ENCODE data around the gene KCNMA1.

KCNMA1 gene

DNA sequence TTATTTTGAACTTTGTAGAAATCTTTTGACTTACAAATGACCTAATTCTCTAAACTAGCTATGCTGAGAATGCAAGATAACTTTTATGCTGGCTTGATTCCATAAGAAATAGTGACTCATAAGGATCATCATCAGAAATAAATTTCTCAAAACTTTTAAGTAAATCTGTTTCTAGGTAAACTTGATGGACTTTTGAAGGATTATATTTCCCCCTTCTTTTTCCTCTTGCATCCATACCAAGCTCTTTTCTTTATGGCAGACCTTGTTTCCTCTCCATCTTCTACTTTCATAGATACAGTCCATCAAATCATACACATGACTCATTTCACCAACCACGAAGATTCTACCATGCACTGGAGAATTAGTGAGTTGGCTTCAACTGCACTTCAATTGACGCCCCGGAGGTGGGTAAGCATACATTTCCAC lies 336.3 kb downstream of the KCNMA1 start:
- Histone ChIP-seq H3K4me3 (ENCODE audit: low read length) (no peak overlapping the region), H3K4me1 (ENCODE audit: insufficient read depth, low read length) (no peaks in the 10 kb centered on the region), H3K27ac (ENCODE audit: low read depth, low read length) (no peak overlapping the region), H3K9me3 (ENCODE audit: insufficient read depth, low read depth, low read length) (no peaks in the 10 kb centered on the region; the same call in 1 of the 2 replicates), H3K9ac (ENCODE audit: low read depth, low read length) (no peak overlapping the region), H3K36me3 (ENCODE audit: insufficient read depth, low read length) (no peaks in the 10 kb centered on the region), H3K27me3 (ENCODE audit: insufficient read depth, low read length) (no peaks in the 10 kb centered on the region; the same call in 1 of the 2 replicates)
- 88% methylated on average over 3 of the region's 3 CpGs for WGBS

DNA sequence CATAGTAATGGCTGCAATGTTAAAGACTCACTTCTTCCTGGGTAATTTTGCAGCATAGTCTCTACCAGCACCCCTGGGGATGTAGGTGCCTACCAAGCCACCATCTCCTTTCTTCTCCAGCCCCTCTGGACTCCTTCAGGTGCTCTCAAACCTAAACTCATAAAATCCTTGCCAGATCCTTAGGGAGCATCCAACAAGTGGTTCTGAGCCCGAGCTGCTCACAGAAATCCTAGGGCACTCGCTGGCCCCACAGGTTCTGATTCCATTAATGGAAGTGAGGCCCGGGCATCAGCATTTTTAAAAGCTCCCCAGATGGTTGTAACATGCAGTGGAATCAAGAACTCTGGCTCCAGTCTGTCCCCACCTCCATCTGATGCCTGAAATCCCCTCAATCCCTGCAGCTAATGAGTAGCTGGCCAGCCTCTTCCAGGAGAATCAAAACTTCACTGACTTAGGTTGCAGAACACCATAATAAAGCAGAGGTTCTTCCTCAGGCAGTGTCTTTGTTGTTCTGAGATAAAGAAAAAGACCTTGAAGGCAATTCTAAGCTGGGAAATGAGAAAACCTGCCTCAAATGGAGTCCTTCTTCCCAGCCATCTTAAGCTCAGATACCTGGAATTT lies 336.8 kb downstream of the KCNMA1 start:
- H3K27ac ChIP-seq (ENCODE audit: low read depth, low read length): no peak overlapping the region
- no peak overlapping the region for H3K9ac ChIP-seq (ENCODE audit: low read depth, low read length)
- no peaks in the 10 kb centered on the region for H3K4me1 ChIP-seq (ENCODE audit: insufficient read depth, low read length)
- H3K36me3 ChIP-seq (ENCODE audit: insufficient read depth, low read length): no peaks in the 10 kb centered on the region
- no peaks in the 10 kb centered on the region; the same call in 1 of the 2 replicates for H3K9me3 ChIP-seq (ENCODE audit: insufficient read depth, low read depth, low read length)
- whole genome bisulfite sequencing: 88% methylated on average over 3 of the region's 3 CpGs
- no peak overlapping the region for H3K4me3 ChIP-seq (ENCODE audit: low read length)
- H3K27me3 ChIP-seq (ENCODE audit: insufficient read depth, low read length): no peaks in the 10 kb centered on the region; the same call in 1 of the 2 replicates

DNA sequence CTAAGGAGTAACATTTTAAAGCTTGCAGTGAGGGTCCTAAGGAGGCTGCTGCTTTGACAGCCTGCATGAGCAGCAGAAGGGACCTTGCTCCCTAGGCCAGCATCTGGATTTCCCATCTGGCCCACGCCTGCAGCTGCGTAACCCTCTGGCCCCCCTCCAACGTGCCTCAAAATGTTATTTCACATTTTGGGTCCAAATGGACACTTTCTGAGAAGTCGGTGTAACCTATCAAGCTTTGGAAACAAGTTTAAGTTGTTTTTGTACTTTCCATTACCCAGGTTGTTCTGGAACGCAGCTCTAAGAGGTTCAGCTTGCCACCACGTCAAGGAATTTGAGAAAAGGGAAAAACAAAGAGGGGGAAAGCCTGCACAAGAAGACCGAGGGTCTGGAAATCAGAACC lies 338.3 kb downstream of the KCNMA1 start:
- H3K27ac ChIP-seq (ENCODE audit: low read depth, low read length): no peak overlapping the region
- no peak overlapping the region for H3K9ac ChIP-seq (ENCODE audit: low read depth, low read length)
- no peak overlapping the region for H3K4me3 ChIP-seq (ENCODE audit: low read length)
- 93% methylated on average over 7 of the region's 7 CpGs for WGBS
- H3K4me1 ChIP-seq (ENCODE audit: insufficient read depth, low read length): no peaks in the 10 kb centered on the region
- no peaks in the 10 kb centered on the region; the same call in 1 of the 2 replicates for H3K9me3 ChIP-seq (ENCODE audit: insufficient read depth, low read depth, low read length)
- H3K36me3 ChIP-seq (ENCODE audit: insufficient read depth, low read length): no peaks in the 10 kb centered on the region
- no peaks in the 10 kb centered on the region; the same call in 1 of the 2 replicates for H3K27me3 ChIP-seq (ENCODE audit: insufficient read depth, low read length)

DNA sequence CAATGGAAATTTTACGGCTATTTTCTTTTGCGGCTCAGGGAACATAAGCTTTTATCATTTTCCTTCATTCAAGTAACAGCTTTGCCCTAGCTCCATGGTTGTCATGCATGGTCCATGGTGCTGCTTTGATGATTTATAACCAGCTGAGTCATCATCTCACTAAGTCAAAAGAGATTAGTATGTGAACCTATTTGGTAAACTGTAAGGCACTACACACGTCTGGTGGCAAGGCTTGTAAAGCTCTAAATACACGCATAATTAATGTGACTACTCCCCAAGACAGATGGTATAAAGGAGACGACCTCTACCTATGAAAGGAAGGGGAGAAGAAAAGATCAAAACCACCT lies 340.2 kb downstream of the KCNMA1 start:
- Histone ChIP-seq H3K27ac (ENCODE audit: low read depth, low read length) (no peak overlapping the region), H3K4me3 (ENCODE audit: low read length) (no peak overlapping the region), H3K36me3 (ENCODE audit: insufficient read depth, low read length) (no peaks in the 10 kb centered on the region), H3K9me3 (ENCODE audit: insufficient read depth, low read depth, low read length) (no peaks in the 10 kb centered on the region), H3K27me3 (ENCODE audit: insufficient read depth, low read length) (no peaks in the 10 kb centered on the region; the same call in 1 of the 2 replicates), H3K4me1 (ENCODE audit: insufficient read depth, low read length) (no peaks in the 10 kb centered on the region), H3K9ac (ENCODE audit: low read depth, low read length) (no peak overlapping the region)
- WGBS: 80% methylated on average over 4 of the region's 5 CpGs

DNA sequence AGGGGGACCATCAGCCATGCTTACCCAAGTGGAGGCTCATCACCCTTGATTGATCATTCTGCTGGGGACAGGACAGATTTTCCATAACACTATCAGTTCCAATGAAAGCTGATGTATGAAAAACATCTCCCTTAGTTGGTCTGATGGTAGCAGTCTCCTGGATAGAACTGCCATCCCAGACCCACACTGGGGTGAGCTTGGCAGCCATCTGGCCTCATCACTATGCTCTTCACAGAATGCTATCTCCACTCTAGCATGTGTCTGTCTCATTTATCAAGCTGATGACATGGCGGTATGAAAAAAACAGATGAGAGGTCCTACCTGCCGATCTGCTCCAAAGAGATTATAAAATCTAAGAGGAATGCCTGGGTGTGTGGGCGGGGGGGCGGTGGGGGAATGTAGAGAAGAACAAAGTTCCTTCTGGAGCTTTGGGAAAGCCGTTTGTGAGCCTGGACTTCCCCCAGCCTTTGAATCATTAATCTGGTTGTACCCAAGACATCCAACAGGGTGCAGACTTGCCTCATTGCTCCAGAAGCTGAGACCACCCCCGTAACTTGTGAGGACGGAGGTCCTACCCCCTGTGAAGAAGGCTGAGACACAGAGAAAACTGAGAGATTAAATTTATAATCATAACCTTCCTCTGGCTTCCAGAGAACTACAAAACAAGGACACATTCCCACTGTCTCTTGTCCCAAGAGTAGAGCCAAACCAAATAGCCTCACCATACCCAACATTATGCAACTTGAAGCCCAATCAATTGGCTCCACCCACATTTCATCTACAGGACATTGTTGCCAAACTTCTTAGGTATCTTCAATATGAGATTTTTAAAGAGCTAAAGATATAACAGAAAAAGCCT lies 340.8 kb downstream of the KCNMA1 start:
- H3K27ac ChIP-seq (ENCODE audit: low read depth, low read length): no peak overlapping the region
- H3K9ac ChIP-seq (ENCODE audit: low read depth, low read length): no peak overlapping the region
- no peak overlapping the region for H3K4me3 ChIP-seq (ENCODE audit: low read length)
- 79% methylated on average over 7 of the region's 7 CpGs for WGBS
- no peaks in the 10 kb centered on the region for H3K9me3 ChIP-seq (ENCODE audit: insufficient read depth, low read depth, low read length)
- H3K4me1 ChIP-seq (ENCODE audit: insufficient read depth, low read length): peaks cover 4% of the 10 kb centered on the region; the same call in 1 of the 2 replicates
- no peaks in the 10 kb centered on the region; the same call in 1 of the 2 replicates for H3K27me3 ChIP-seq (ENCODE audit: insufficient read depth, low read length)
- no peaks in the 10 kb centered on the region for H3K36me3 ChIP-seq (ENCODE audit: insufficient read depth, low read length)

DNA sequence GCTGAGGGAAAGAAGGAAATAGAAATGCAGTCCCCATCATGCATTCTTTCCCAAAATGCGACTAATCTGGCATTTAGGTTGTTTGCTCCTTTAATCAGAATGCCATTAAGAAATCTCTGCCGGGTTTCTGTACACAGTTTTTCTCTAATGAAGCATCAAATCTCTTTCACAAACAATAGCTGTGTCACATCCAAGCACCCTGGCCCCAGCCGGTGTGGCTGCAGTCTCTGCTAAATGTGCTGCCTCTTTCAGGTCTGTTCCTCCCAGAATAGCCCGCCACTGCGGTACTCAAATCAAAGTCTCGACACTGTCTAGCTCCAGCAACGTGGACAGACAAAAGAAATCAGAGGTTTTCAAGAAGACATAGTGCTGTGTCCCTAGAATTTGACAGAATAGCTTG lies 343.8 kb downstream of the KCNMA1 start:
- no peak overlapping the region for H3K4me3 ChIP-seq (ENCODE audit: low read length)
- no peak overlapping the region for H3K9ac ChIP-seq (ENCODE audit: low read depth, low read length)
- no peak overlapping the region for H3K27ac ChIP-seq (ENCODE audit: low read depth, low read length)
- no peaks in the 10 kb centered on the region for H3K27me3 ChIP-seq (ENCODE audit: insufficient read depth, low read length)
- no peaks in the 10 kb centered on the region for H3K36me3 ChIP-seq (ENCODE audit: insufficient read depth, low read length)
- H3K9me3 ChIP-seq (ENCODE audit: insufficient read depth, low read depth, low read length): no peaks in the 10 kb centered on the region
- peaks cover 29% of the 10 kb centered on the region for H3K4me1 ChIP-seq (ENCODE audit: insufficient read depth, low read length)
- WGBS: 92% methylated on average over 7 of the region's 7 CpGs

DNA sequence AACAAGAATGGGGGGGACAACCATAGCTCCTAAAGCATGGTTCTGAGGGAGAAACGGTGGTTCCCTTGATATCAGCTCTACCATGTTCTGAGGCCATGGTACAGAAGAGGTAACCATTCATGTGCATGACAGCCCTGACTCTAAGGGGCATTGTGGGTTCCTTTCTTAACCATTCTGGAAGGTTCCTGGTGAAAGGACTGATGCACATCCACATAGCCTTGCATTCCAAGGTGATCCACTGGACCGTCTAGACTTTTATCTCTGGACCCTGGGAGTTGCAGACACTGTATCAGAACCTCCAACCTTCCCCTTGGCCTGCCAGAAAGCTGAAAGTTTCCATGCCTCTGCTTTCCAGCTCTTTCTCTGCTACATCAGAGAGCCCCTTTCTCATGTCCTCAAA lies 344.3 kb downstream of the KCNMA1 start:
- WGBS: 95% methylated on average over 2 of the region's 2 CpGs
- H3K4me1 ChIP-seq (ENCODE audit: insufficient read depth, low read length): peaks cover 31% of the 10 kb centered on the region
- H3K27me3 ChIP-seq (ENCODE audit: insufficient read depth, low read length): no peaks in the 10 kb centered on the region
- no peaks in the 10 kb centered on the region for H3K36me3 ChIP-seq (ENCODE audit: insufficient read depth, low read length)
- no peak overlapping the region for H3K9ac ChIP-seq (ENCODE audit: low read depth, low read length)
- H3K27ac ChIP-seq (ENCODE audit: low read depth, low read length): no peak overlapping the region
- no peaks in the 10 kb centered on the region for H3K9me3 ChIP-seq (ENCODE audit: insufficient read depth, low read depth, low read length)
- no peak overlapping the region for H3K4me3 ChIP-seq (ENCODE audit: low read length)

DNA sequence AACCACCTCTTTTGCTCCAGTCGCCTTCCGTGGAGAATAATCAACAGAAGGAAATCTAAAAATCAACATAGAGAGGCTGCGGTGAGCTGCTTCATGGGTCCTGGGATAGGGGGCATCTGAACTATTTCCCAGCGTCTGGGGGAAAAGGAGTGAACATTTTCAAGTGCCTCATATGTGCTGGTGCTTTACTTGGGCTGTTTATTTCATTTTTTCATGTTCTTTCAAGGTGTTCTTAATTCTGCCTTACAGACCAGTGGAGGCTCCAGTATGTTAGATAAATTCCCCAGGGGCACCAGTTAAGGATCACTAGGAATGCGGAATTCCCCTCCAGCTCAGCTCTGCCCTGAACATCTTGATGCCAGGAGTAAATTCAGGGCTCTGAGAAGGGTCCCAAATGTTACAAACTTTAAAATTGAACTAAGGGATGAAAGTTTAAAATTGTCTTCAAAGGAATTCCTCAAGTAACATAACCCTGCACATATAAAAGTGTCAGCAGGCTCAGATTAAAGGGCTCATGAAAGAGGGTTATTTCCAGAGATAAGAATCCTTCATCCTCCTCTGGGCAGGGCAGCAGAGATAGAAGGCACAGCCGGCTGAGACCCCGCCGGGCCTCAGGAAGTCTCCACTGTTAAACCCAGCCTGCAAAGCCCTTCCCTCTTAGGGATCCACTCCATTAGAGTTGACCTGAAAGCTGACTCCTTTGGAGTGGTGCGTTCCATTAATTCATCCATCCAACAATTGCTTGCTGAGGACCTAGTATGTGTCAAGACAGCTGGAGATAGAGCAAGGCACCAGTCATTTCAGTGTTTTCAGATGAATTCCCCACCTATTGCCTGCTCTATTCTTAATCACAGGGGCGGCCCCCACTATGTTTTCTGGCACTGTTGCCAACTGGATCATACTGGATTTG lies 345.8 kb downstream of the KCNMA1 start:
- no peak overlapping the region for H3K4me3 ChIP-seq (ENCODE audit: low read length)
- H3K4me1 ChIP-seq (ENCODE audit: insufficient read depth, low read length): peaks cover 40% of the 10 kb centered on the region
- 77% methylated on average over 10 of the region's 10 CpGs for WGBS
- no peaks in the 10 kb centered on the region for H3K36me3 ChIP-seq (ENCODE audit: insufficient read depth, low read length)
- H3K9ac ChIP-seq (ENCODE audit: low read depth, low read length): no peak overlapping the region
- no peaks in the 10 kb centered on the region for H3K27me3 ChIP-seq (ENCODE audit: insufficient read depth, low read length)
- no peaks in the 10 kb centered on the region for H3K9me3 ChIP-seq (ENCODE audit: insufficient read depth, low read depth, low read length)
- no peak overlapping the region for H3K27ac ChIP-seq (ENCODE audit: low read depth, low read length)

DNA sequence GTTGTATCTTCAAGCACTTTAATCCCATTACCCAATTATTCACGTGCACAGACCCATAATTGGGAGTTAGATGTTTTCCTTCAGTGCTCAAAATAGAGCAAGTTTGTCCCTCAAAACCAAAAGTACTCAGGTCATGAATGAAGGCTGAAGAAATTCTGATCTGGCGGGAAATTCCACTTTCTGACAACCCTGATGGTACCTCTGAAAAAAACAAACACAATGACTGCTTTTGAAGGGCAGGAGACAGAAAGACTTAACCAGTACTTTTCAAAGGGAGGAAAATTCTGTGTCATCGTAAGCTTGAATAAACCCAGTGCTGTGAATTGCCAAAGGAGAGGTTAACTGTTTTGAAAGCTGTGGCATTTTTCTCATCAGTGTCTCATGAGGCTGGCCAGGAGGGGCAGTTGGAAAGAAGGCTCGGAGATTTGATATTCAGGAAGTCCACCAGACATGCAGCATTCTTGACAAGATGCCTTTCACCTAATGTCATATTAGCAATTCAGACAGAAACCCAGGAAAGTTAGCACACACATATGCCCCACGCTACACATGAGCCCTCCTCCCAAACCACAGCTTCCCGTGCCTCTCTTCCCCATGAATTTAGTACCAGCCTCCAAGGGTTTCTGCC lies 347.0 kb downstream of the KCNMA1 start:
- Histone ChIP-seq H3K27ac (ENCODE audit: low read depth, low read length) (no peak overlapping the region), H3K27me3 (ENCODE audit: insufficient read depth, low read length) (no peaks in the 10 kb centered on the region), H3K4me3 (ENCODE audit: low read length) (no peak overlapping the region), H3K9ac (ENCODE audit: low read depth, low read length) (no peak overlapping the region), H3K4me1 (ENCODE audit: insufficient read depth, low read length) (peaks cover 47% of the 10 kb centered on the region), H3K36me3 (ENCODE audit: insufficient read depth, low read length) (no peaks in the 10 kb centered on the region), H3K9me3 (ENCODE audit: insufficient read depth, low read depth, low read length) (no peaks in the 10 kb centered on the region)
- WGBS: 64% methylated on average over 6 of the region's 6 CpGs

DNA sequence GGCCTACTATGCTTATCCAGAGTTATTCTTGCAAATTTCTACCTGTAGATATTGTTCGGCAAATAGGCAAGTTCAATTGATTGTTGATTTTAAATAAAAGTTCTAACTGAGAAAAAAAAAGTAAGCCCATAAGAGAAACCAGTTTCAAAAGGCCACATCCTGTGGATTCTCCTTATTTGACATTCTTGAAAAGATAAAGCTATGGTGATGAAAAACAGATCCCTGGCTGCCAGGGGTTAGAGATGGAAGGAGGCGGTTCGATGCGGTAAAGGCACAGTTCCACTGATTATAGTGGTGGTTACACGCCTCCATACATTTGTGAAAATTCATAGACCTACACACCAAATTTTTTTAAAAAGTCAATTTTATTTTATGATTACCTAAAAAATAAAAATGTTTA lies 347.8 kb downstream of the KCNMA1 start:
- no peaks in the 10 kb centered on the region for H3K36me3 ChIP-seq (ENCODE audit: insufficient read depth, low read length)
- no peaks in the 10 kb centered on the region for H3K27me3 ChIP-seq (ENCODE audit: insufficient read depth, low read length)
- H3K9me3 ChIP-seq (ENCODE audit: insufficient read depth, low read depth, low read length): no peaks in the 10 kb centered on the region
- 97% methylated on average over 4 of the region's 5 CpGs for WGBS
- H3K9ac ChIP-seq (ENCODE audit: low read depth, low read length): no peak overlapping the region
- no peak overlapping the region for H3K4me3 ChIP-seq (ENCODE audit: low read length)
- no peak overlapping the region for H3K27ac ChIP-seq (ENCODE audit: low read depth, low read length)
- peaks cover 47% of the 10 kb centered on the region for H3K4me1 ChIP-seq (ENCODE audit: insufficient read depth, low read length)

Data from HUES64 (cell line).